Brain microvascular endothelial cell (primary cell): ENCODE results near the gene MMRN2.

Source experiments
- DNase-seq: peaks from one replicate; pipeline ENCODE4 v3.0.0-alpha.2; 2020
- H3K27ac ChIP-seq: fragments of 250-450 bp; sonication (Bioruptor Pico); 2 replicates; pipeline ENCODE4 v1.5.1; 2020; ENCODE audit warnings: mild to moderate bottlenecking, moderate library complexity
- H3K27me3 ChIP-seq: fragments of 250-450 bp; sonication (Bioruptor Pico); replicated peaks from 2 replicates; pipeline ENCODE4 v1.5.1; 2020; ENCODE audit warnings: mild to moderate bottlenecking
- H3K36me3 ChIP-seq: fragments of 250-450 bp; sonication (Bioruptor Pico); replicated peaks from 2 replicates; pipeline ENCODE4 v1.5.1; 2020; ENCODE audit warnings: mild to moderate bottlenecking
- H3K4me3 ChIP-seq: 2 replicates; pipeline ENCODE4 v1.5.1; 2011; ENCODE audit warnings: low read depth, mild to moderate bottlenecking, control low read depth, low read length, moderate library complexity
- CTCF ChIP-seq: IDR thresholded peaks from 2 replicates; pipeline ENCODE4 v1.5.1; 2011; ENCODE audit warnings: low read depth, mild to moderate bottlenecking, moderate library complexity, low read length, control low read depth, inconsistent platforms; ENCODE audit errors: missing control alignments
- in situ Hi-C: cut with HindIII; loops from 2 replicates; pipeline ENCODE4 v1.10.0; 2017; ENCODE audit warnings: low sequenced_read_pairs, low pct_ligation_motif_present

Gene MMRN2

GRCh38 chr10:86976362-86977056 is 19.1 kb upstream of the MMRN2 start:
- no peak for DNase-seq
- H3K36me3 ChIP-seq = no peaks in the 10 kb centered on the region
- no peak overlapping the region for H3K27ac ChIP-seq
- TF ChIP-seq CTCF = no peak
- H3K27me3 ChIP-seq = no peaks in the 10 kb centered on the region
- in situ Hi-C loops = no loop called here
- H3K4me3 ChIP-seq = no peak overlapping the region

GRCh38 chr10:86974484-86974883 is 17.1 kb upstream of the MMRN2 start:
- Histone ChIP-seq H3K4me3 (no peak overlapping the region), H3K27me3 (no peaks in the 10 kb centered on the region), H3K36me3 (no peaks in the 10 kb centered on the region), H3K27ac (no peak overlapping the region)
- in situ Hi-C loops = no loop called here
- no peak for DNase-seq
- TF ChIP-seq CTCF = no peak

- no peak for TF ChIP-seq CTCF
- in situ Hi-C loops = no loop called here
- Histone ChIP-seq H3K36me3 (no peaks in the 10 kb centered on the region), H3K27me3 (no peaks in the 10 kb centered on the region), H3K4me3 (no peak overlapping the region), H3K27ac (no peak overlapping the region)
- DNase-seq = no peak
These were observed 15.4 kb upstream of the MMRN2 start for GRCh38 chr10:86972613-86973380.

GRCh38 chr10:86971232-86971991 is 14.0 kb upstream of the MMRN2 start:
- Histone ChIP-seq H3K27ac (no peak overlapping the region), H3K4me3 (peak overlapping the region; percentile 59), H3K27me3 (no peaks in the 10 kb centered on the region), H3K36me3 (no peaks in the 10 kb centered on the region)
- in situ Hi-C loops = no loop called here
- peak; percentile 27 for DNase-seq
- peak; percentile 32 for TF ChIP-seq CTCF

- Histone ChIP-seq H3K27ac (no peak overlapping the region), H3K4me3 (peak overlapping the region; percentile 59), H3K36me3 (no peaks in the 10 kb centered on the region), H3K27me3 (no peaks in the 10 kb centered on the region)
- no peak for TF ChIP-seq CTCF
- in situ Hi-C loops = no loop called here
- no peak for DNase-seq
These were observed 13.5 kb upstream of the MMRN2 start for GRCh38 chr10:86970982-86971231.
